ENCODE data around the gene HOXD4. TPM values are rescaled to one million over a fixed set of nuclear protein-coding genes. Genes with fewer than 3 reads are reported as not detected.

The HOXD4 gene
- total RNA-seq, 2 donors from 2014 or later = 1.6 to 3.6 TPM

- no peaks in the 10 kb centered on the region for H3K4me1 ChIP-seq
- DNase-seq = no peak
- peaks cover 84% of the 10 kb centered on the region for H3K27me3 ChIP-seq
- H3K4me3 ChIP-seq = no peak overlapping the region
- no peak overlapping the region for H3K27ac ChIP-seq
- H3K9ac ChIP-seq (ENCODE audit: low read depth in 2 of 2, low read length in 2 of 2) = peak overlapping the region in 1 of 2 donors; percentile 38
- H3K9me3 ChIP-seq = no peaks in the 10 kb centered on the region
- no peak for TF ChIP-seq CTCF (IDR thresholded peaks at IDR 0.05)
- no peaks in the 10 kb centered on the region for H3K36me3 ChIP-seq
- intact Hi-C loops (cut with DNase I) = no loop called here
Observed at GRCh38 chr2:176114120-176114929, 37.0 kb upstream of the HOXD4 start.

- Histone ChIP-seq H3K9me3 (no peaks in the 10 kb centered on the region), H3K9ac (ENCODE audit: low read depth in 2 of 2, low read length in 2 of 2) (no peak overlapping the region), H3K4me1 (no peaks in the 10 kb centered on the region), H3K27me3 (peaks cover 80% of the 10 kb centered on the region), H3K27ac (no peak overlapping the region), H3K4me3 (no peak overlapping the region), H3K36me3 (no peaks in the 10 kb centered on the region)
- no peak for TF ChIP-seq CTCF (IDR thresholded peaks at IDR 0.05)
- intact Hi-C loops (cut with DNase I) = no loop called here
- no peak for DNase-seq
Observed at GRCh38 chr2:176114930-176115625, 36.3 kb upstream of the HOXD4 start.

- Histone ChIP-seq H3K4me3 (peak within 1 kb of the TSS; percentile 11), H3K27ac (no peak within 1 kb of the TSS), H3K9ac (ENCODE audit: low read depth in 2 of 2, low read length in 2 of 2) (peak within 1 kb of the TSS; percentile 51 to 64), H3K9me3 (no peaks in the 10 kb centered on the region), H3K4me1 (no peaks in the 10 kb centered on the region), H3K27me3 (peaks cover 81% of the 10 kb centered on the region), H3K36me3 (no peaks in the 10 kb centered on the region)
- DNase-seq = peak; percentile 48
- intact Hi-C loops (cut with DNase I) = no loop called here
- TF ChIP-seq CTCF (IDR thresholded peaks at IDR 0.05) = no peak
Observed at GRCh38 chr2:176115883-176116813, 35.2 kb upstream of the HOXD4 start, which contains the start of gene HOXD10. Gene HOXD10, plus strand, starts transcription at chr2:176116778. Its CDS starts 56 bp downstream, at chr2:176116834.

- H3K27me3 ChIP-seq = peaks cover 85% of the 10 kb centered on the region
- no peak overlapping the region for H3K4me3 ChIP-seq
- peak overlapping the region in 1 of 2 donors; percentile 34 for H3K9ac ChIP-seq (ENCODE audit: low read depth in 2 of 2, low read length in 2 of 2)
- no peak for DNase-seq
- H3K9me3 ChIP-seq = no peaks in the 10 kb centered on the region
- no peak for TF ChIP-seq CTCF (IDR thresholded peaks at IDR 0.05)
- H3K36me3 ChIP-seq = no peaks in the 10 kb centered on the region
- intact Hi-C loops (cut with DNase I) = no loop called here
- H3K4me1 ChIP-seq = no peaks in the 10 kb centered on the region
- no peak overlapping the region for H3K27ac ChIP-seq
Observed at GRCh38 chr2:176117162-176117822, 34.1 kb upstream of the HOXD4 start.
